Cardiac septum (tissue), 1 donor: ENCODE data around the gene PEF1. TPM values are rescaled to one million over a fixed set of nuclear protein-coding genes. Genes with fewer than 3 reads are reported as not detected.

Experiments used
- DNase-seq: peaks from one replicate; pipeline ENCODE4 v3.0.0-alpha.2; 2020; ENCODE audit warnings: low spot score
- intact Hi-C: fragments of 100-400 bp; cut with DNase I; formaldehyde crosslinking; loops from one replicate; pipeline ENCODE4 v1.14.0; 2022
- total RNA-seq: library from RNA; stranded (reverse); fragmentation: NEBNext Ultra II Directional; extraction: Animal tissue kit (Norgen Biotek cat#: 25700); gene quantifications from one replicate; pipeline ENCODE4 v1.2.1, GENCODE V29; 2021
- donor health status: DM: no; HTN: no; CAD: no.

The PEF1 gene
- total RNA-seq, 1 donor from 2014 or later = 55.1 TPM

- intact Hi-C loops = loop anchor here (2.0 kb wide), 1 partner anchor 41 kb away; no protein-coding TSS in a partner anchor
These were observed 28.8 kb upstream of the PEF1 start for GRCh38 chr1:31673433-31673832.

GRCh38 chr1:31672986-31673385, 28.3 kb upstream of the PEF1 start:
- intact Hi-C loops = loop anchor here (2.0 kb wide), 1 partner anchor 42 kb away; no protein-coding TSS in a partner anchor
- DNase-seq = no peak

More at GRCh38 chr1:31673433-31673832, 28.8 kb upstream of the PEF1 start:
- no peak for DNase-seq

- intact Hi-C loops = loop anchor here (2.0 kb wide), 2 partner anchors 29 to 43 kb away; no protein-coding TSS in a partner anchor
- no peak for DNase-seq
These were observed 27.0 kb upstream of the PEF1 start for GRCh38 chr1:31671561-31672201.

DNA sequence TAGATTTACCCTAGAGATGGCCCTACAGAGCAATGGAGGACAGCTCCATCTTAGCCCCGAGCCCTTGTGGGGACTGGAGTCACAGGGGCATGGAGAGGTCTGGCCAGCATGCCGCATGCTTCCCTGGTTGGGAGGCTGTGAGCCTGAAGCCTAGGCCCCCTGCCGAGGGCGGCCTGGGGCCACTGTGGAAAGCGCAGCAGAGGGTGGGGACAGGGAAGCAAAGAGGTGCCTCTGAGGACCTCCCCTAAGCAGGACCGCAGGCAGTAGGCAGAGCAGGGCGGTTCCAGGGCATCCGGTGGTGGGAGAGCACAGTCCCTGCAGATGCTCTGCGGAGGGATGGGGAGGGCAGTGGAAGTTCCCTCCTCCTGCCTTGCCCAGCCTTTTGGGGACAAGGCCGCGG, 26.5 kb upstream of the PEF1 start:
- no peak for DNase-seq
- intact Hi-C loops = loop anchor here (2.0 kb wide), 1 partner anchor 30 kb away; no protein-coding TSS in a partner anchor

GRCh38 chr1:31670593-31670964, 25.9 kb upstream of the PEF1 start:
- DNase-seq = no peak
- intact Hi-C loops = loop anchor here (2.0 kb wide), 1 partner anchor 30 kb away; no protein-coding TSS in a partner anchor

GRCh38 chr1:31669786-31670592, 25.3 kb upstream of the PEF1 start:
- intact Hi-C loops = loop anchor here (2.0 to 5.0 kb wide), 2 partner anchors 31 to 292 kb away; no protein-coding TSS in a partner anchor
- DNase-seq = peak; percentile 80

- intact Hi-C loops = loop anchor here (5.0 kb wide), 1 partner anchor 293 kb away; no protein-coding TSS in a partner anchor
These were observed 24.7 kb upstream of the PEF1 start for GRCh38 chr1:31669433-31669785.

DNA sequence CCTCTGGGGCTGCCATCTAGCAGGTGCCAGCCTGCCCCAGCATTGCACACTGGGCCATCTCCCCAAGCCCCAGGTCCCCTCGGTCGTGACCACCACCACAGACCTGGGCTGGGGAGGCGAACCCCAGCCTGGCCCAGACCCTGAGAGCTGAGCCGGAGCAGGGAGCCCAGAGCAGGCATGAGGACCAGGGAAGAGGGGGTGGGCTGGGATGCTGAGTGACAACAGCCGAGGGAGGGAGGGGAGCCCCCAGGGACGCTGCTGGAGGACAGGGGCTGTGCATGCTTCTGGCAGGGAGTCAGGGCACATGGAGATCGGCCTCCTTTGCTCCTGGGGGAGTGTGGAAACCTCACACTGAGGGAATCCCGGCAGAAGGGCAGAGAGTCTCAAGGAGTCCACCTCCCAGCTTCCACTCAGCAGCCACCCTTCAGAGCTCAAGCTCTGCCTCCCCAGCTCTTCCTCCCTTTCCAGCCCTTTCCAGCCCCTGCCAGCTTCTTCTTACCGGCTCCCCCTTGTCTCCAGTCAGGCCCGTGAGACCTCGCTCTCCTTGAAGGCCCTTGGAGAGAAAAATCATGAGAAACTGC, 23.7 kb upstream of the PEF1 start:
- no peak for DNase-seq
- intact Hi-C loops = loop anchor here (5.0 kb wide), 1 partner anchor 294 kb away; no protein-coding TSS in a partner anchor

More at GRCh38 chr1:31669433-31669785, 24.7 kb upstream of the PEF1 start:
- DNase-seq = no peak

GRCh38 chr1:31667065-31667785, 22.5 kb upstream of the PEF1 start:
- DNase-seq = no peak
- intact Hi-C loops = loop anchor here (5.0 kb wide), 1 partner anchor 295 kb away; no protein-coding TSS in a partner anchor

DNA sequence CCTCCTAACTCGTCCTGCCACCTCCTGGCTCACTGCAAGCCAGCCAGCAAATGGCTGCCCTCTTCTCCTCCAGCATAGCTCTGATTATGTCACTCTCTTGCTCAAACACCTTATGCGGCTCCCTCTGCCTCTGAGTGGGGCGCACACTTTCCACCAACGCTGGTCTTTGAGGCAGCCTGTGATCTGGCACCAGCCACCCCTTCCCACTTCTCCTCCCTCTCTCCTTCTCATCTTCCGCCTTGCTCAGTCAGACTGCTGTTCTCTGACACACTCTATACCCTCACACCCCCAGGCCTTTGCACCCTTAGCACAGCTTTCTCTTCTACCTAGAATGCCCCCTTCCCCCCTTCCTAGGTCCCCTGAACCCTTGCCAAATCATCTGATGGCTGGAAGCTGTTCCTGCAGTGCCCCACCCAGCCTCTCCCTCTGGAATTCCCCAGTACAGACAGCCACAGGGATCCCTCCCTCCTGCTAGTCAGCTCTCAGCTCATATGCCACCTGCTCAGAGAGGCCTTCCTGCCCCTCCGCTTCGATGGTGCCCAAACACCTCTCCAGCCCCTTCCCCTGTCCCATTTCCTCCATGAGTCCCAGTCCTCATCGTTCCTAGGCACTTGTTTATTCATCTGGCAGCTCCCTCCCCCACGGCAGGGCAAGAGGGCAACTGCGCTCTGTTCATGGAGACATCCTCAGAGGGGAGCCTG, 21.7 kb upstream of the PEF1 start:
- intact Hi-C loops = loop anchor here (5.0 kb wide), 1 partner anchor 296 kb away; no protein-coding TSS in a partner anchor
- DNase-seq = no peak

GRCh38 chr1:31665234-31665878, 20.7 kb upstream of the PEF1 start:
- intact Hi-C loops = loop anchor here (5.0 kb wide), 1 partner anchor 297 kb away; no protein-coding TSS in a partner anchor
- no peak for DNase-seq

- no peak for DNase-seq
- intact Hi-C loops = no loop called here
These were observed 19.9 kb upstream of the PEF1 start for GRCh38 chr1:31664528-31664927.

- intact Hi-C loops = loop anchor here (1.0 kb wide), 1 partner anchor 125 kb away; no protein-coding TSS in a partner anchor
These were observed 19.2 kb upstream of the PEF1 start for GRCh38 chr1:31663622-31664452.

GRCh38 chr1:31662463-31662862, 17.8 kb upstream of the PEF1 start:
- DNase-seq = no peak
- intact Hi-C loops = no loop called here

More at GRCh38 chr1:31663622-31664452, 19.2 kb upstream of the PEF1 start:
- no peak for DNase-seq

DNA sequence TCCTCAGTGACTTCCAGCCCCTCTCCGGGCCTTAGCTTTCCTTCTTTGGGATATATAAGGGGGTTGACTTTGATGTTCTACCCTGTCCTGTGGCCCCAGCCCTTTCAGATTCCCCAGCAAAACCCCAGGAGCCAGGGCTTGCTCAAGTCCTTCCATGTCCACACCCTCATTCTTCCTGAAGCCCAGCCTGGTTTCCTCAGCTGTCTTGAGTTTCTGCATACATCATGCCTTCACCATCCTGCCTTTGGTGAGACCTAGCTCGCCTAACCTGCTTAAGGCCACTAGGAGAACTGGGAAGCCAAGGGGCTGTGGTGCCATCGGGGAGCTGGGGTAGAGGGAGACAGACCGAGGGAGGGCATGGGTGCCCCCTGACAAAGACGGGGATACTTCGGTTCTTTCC, 17.2 kb upstream of the PEF1 start:
- intact Hi-C loops = no loop called here
- no peak for DNase-seq

- intact Hi-C loops = no loop called here
- DNase-seq = no peak
These were observed 16.3 kb upstream of the PEF1 start for GRCh38 chr1:31660871-31661455.

DNA sequence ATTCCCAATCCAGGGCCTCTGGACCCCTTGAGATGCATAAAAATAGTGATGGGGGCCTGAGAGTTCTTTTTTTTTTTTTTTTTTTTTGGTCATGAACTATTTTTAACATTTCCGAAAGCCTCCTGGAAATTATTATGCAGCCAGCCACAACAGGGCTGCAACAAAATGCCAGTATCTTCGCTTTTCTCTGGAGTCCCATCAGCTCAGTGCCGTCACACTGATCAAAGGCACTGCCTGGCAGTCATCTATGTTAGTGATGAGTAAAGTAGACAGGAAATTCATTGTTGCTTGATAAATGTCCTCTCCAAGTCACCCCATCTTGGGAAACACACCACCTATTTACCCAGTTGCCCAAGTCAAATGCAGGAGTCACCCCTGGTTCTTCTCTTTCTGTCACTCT, 15.2 kb upstream of the PEF1 start:
- no peak for DNase-seq
- intact Hi-C loops = no loop called here
